HepG2 (cell line): ENCODE measurements around the gene ACSBG1. TPM values are rescaled to one million over a fixed set of nuclear protein-coding genes. Genes with fewer than 3 reads are reported as not detected.

Source experiments
- ATAC-seq: fragments of 200-7000 bp; cut with Tn5 transposase; 3 replicates; pipeline ENCODE4 v1.9.1; 2020; ENCODE audit warnings: mild to moderate bottlenecking, moderate library complexity
- BruUV-seq: library from RNA; stranded (reverse); fragments of 400-500 nt; replicated peaks from 2 replicates; lab custom pipeline; 2021; lab: Mats Ljungman, UMichigan
- CTCF ChIA-PET: fragments of 300-600 bp; formaldehyde crosslinking; extraction: SDS; loops from one replicate; lab custom pipeline; 2021; ENCODE audit warnings: low total read pairs, inconsistent platforms, low intra/inter-chr PET ratio; lab: Yijun Ruan, JAX
- POLR2A ChIA-PET: fragments of 350-600 bp; sonication (Branson Sonifier 250); formaldehyde crosslinking; loops from one replicate; lab custom pipeline; 2020; ENCODE audit warnings: antibody characterized with exemption, inconsistent platforms; lab: Yijun Ruan, JAX
- DNase-seq: peaks from one replicate; pipeline ENCODE4 v3.0.0-alpha.2; 2015; ENCODE audit warnings: low spot score
- FAIRE-seq: peaks from 3 replicates; lab custom pipeline; 2011; peaks lifted over from hg19 to GRCh38; lab: Jason Lieb, UNC
- H2AFZ ChIP-seq: one replicate; pipeline ENCODE4 v1.6.1; 2011; ENCODE audit warnings: low read length, inconsistent platforms
- H3K27ac ChIP-seq: fragments of 300-600 bp; 3 replicates; pipeline ENCODE4 v1.8.0; 2011; ENCODE audit warnings: mixed run types, mild to moderate bottlenecking, mixed read lengths, low read length, inconsistent platforms; ENCODE audit not compliant: insufficient read depth; ENCODE audit errors: extremely low read length
- H3K27me3 ChIP-seq, 2 experiments: fragments of 200-600 bp in 1 of 2; 2 replicates in 1 of 2; 3 replicates in 1 of 2; pipeline versions ENCODE4 v1.6.0 to v1.8.0; 2011; ENCODE audit warnings: low read length in 2 of 2, mild to moderate bottlenecking in 2 of 2, moderate library complexity in 2 of 2, inconsistent platforms in 1 of 2; ENCODE audit not compliant: insufficient read depth in 2 of 2, control insufficient read depth in 1 of 2
- H3K36me3 ChIP-seq, 2 experiments: fragments of 200-600 bp in 1 of 2; replicated peaks in 1 of 2; 2 replicates in 1 of 2; 3 replicates in 1 of 2; pipeline versions ENCODE4 v1.5.1 to v1.8.0; 2011; ENCODE audit warnings: low read length in 2 of 2, inconsistent platforms in 1 of 2; ENCODE audit not compliant: insufficient read depth in 2 of 2, control insufficient read depth in 1 of 2
- H3K4me1 ChIP-seq: 2 replicates; pipeline ENCODE4 v1.5.1; 2012; ENCODE audit warnings: low read length, inconsistent platforms; ENCODE audit not compliant: insufficient read depth
- H3K4me2 ChIP-seq: 2 replicates; pipeline ENCODE4 v1.6.0; 2011; ENCODE audit warnings: low read depth, low read length, inconsistent platforms
- H3K4me3 ChIP-seq, 3 experiments: fragments of 200-600 bp in 1 of 3; sonication (generic), shearing (Covaris generic) in 1 of 3; replicated peaks in 1 of 3; 2 replicates each; pipeline ENCODE4 v1.5.1; 2011 to 2016; ENCODE audit warnings: low read length in 3 of 3, inconsistent platforms in 2 of 3, low read depth in 2 of 3, mild to moderate bottlenecking in 2 of 3, control low read depth in 1 of 3, mixed read lengths in 1 of 3; ENCODE audit not compliant: insufficient read depth in 1 of 3
- H3K79me2 ChIP-seq: one replicate; pipeline ENCODE4 v1.6.1; 2011; ENCODE audit warnings: low read length, inconsistent platforms; ENCODE audit not compliant: insufficient read depth
- H3K9ac ChIP-seq: 2 replicates; pipeline ENCODE4 v1.6.0; 2011; ENCODE audit warnings: mild to moderate bottlenecking, low read depth, low read length, inconsistent platforms; ENCODE audit not compliant: insufficient read depth
- H3K9me3 ChIP-seq: 2 replicates; pipeline ENCODE4 v1.5.1; 2012; ENCODE audit warnings: mild to moderate bottlenecking, low read length
- H4K20me1 ChIP-seq: 2 replicates; pipeline ENCODE4 v1.6.0; 2011; ENCODE audit warnings: inconsistent platforms, mild to moderate bottlenecking, low read length, moderate library complexity; ENCODE audit not compliant: insufficient read depth
- MAFF ChIP-seq: IDR thresholded peaks from 2 replicates; pipeline ENCODE4 v1.6.1; 2011; ENCODE audit warnings: low read depth, low read length, improper control_type of control experiment
- MAFK ChIP-seq, 2 experiments: IDR thresholded peaks in 1 of 2; conservative IDR thresholded peaks in 1 of 2; 2 replicates each; pipeline ENCODE4 v1.6.1; 2011; ENCODE audit warnings: improper control_type of control experiment in 2 of 2, low read length in 2 of 2
- PHB2 ChIP-seq: fragments of 450-650 bp; IDR thresholded peaks from 2 replicates; pipeline ENCODE4 v1.6.1; 2018; ENCODE audit not compliant: partially characterized antibody
- REL ChIP-seq: sonication (generic); formaldehyde crosslinking; conservative IDR thresholded peaks from 2 replicates; pipeline ENCODE4 v1.8.0; 2022; ENCODE audit warnings: mild to moderate bottlenecking, missing genetic modification reagents, moderate library complexity
- ZNF292 ChIP-seq: sonication (generic); formaldehyde crosslinking; IDR thresholded peaks from 2 replicates; pipeline ENCODE4 v1.8.1; 2022; ENCODE audit warnings: mild to moderate bottlenecking, low read depth, missing genetic modification reagents, borderline replicate concordance
- ZNF326 ChIP-seq: sonication (generic); formaldehyde crosslinking; IDR thresholded peaks from 2 replicates; pipeline ENCODE4 v1.4.0; 2020; ENCODE audit warnings: missing genetic modification reagents, borderline replicate concordance
- ZNF709 ChIP-seq: sonication (generic); formaldehyde crosslinking; IDR thresholded peaks from 2 replicates; pipeline ENCODE4 v1.5.0; 2020; ENCODE audit warnings: mild to moderate bottlenecking, missing genetic modification reagents
- WGBS: methylation state at CpG from one replicate; pipeline ENCODE4 v1.1.6; 2017; ENCODE audit warnings: low lambda C conversion rate; 5-methylcytosine and 5-hydroxymethylcytosine counted together
- in situ Hi-C: cut with HindIII; loops from 2 replicates; pipeline ENCODE4 v1.10.0; 2017; ENCODE audit warnings: low pct_unique_long_range_greater_than_20kb; ENCODE audit not compliant: extremely low pct_ligation_motif_present
- intact Hi-C: fragments of 100-400 bp; cut with micrococcal nuclease; formaldehyde crosslinking; loops from one replicate; pipeline ENCODE4 v1.10.0; 2022; ENCODE audit not compliant: unreplicated experiment
- polyA plus RNA-seq, 8 experiments: library from polyadenylated mRNA; depleted of rRNA in 3 of 8; stranded (reverse) in 7 of 8; unstranded in 1 of 8; fragments of >200 nt; fragmentation: Illumina TruSeq in 4 of 8; extraction: Trizol in 4 of 8; gene quantifications; 2 replicates each; pipeline versions ENCODE4 v1.2.1 to v1.2.3, GENCODE V29; 2011 to 2016; ENCODE audit warnings: low read depth in 4 of 8, missing spikeins in 1 of 8, mixed read lengths in 1 of 8; ENCODE audit not compliant: insufficient read depth in 1 of 8
- total RNA-seq, 5 experiments: library from RNA; depleted of rRNA; stranded (reverse); fragments of >200 nt; fragmentation: Illumina TruSeq; extraction: Trizol; gene quantifications; 2 replicates each; pipeline ENCODE4 v1.2.3, GENCODE V29; 2016; ENCODE audit warnings: low read depth in 1 of 5

ACSBG1 gene
- total and polyA plus RNA-seq, 2 of the 13 experiments (the other 11 are each of a cell fraction or from before 2014, with no cell fraction given), result 0.35 to 0.81 TPM

GRCh38 chr15:78167227-78167888 lies 67.0 kb downstream of the ACSBG1 start:
- TF ChIP-seq PHB2, result no peak
- TF ChIP-seq ZNF709 (CRISPR knock-in tag), result no peak
- no peak for TF ChIP-seq ZNF292 (CRISPR knock-in tag)
- Histone ChIP-seq H3K4me1 (no peaks in the 10 kb centered on the region), H3K79me2 (no peaks in the 10 kb centered on the region), H3K36me3 (peaks cover 6 to 59% of the 10 kb centered on the region in 2 experiments; a peak in 4 of 5 replicates), H3K9me3 (no peaks in the 10 kb centered on the region), H4K20me1 (no peaks in the 10 kb centered on the region), H3K9ac (no peak overlapping the region), H3K4me2 (no peak overlapping the region), H2AFZ (no peak overlapping the region), H3K27me3 (no peaks in the 10 kb centered on the region), H3K27ac (no peak overlapping the region), H3K4me3 (no peak overlapping the region)
- ChIA-PET CTCF (no interaction called here), POLR2A (no interaction called here)
- no peak for FAIRE-seq
- no peak for ATAC-seq
- intact Hi-C loops (no loop called here), in situ Hi-C loops (no loop called here)
- no TSS peak for BruUV-seq
- 95% methylated on average over 10 of the region's 10 CpGs for WGBS
- no peak for DNase-seq

- Histone ChIP-seq H3K4me1 (no peaks in the 10 kb centered on the region), H4K20me1 (no peaks in the 10 kb centered on the region), H3K27ac (no peak overlapping the region), H3K4me2 (no peak overlapping the region), H2AFZ (no peak overlapping the region), H3K9ac (no peak overlapping the region), H3K79me2 (no peaks in the 10 kb centered on the region), H3K4me3 (no peak overlapping the region), H3K27me3 (no peaks in the 10 kb centered on the region), H3K9me3 (no peaks in the 10 kb centered on the region), H3K36me3 (peaks cover 10 to 65% of the 10 kb centered on the region in 2 experiments; a peak in 4 of 5 replicates)
- 94% methylated on average over 2 of the region's 2 CpGs for WGBS
- TF ChIP-seq REL (CRISPR knock-in tag) (no peak), ZNF326 (CRISPR knock-in tag) (no peak), MAFK (conservative IDR thresholded peaks at IDR 0.05 in 1 of 2, IDR thresholded peaks at IDR 0.05 in 1 of 2; ENCODE audit: low read length in 2 of 2) (peak in 1 of 2 experiments; percentile 61; a peak in 2 of 4 replicates), MAFF (peak; percentile 32; the same call in 1 of the 2 replicates)
- DNase-seq, result no peak
- no peak for ATAC-seq
- POLR2A ChIA-PET, result no interaction called here
- FAIRE-seq, result no peak
- in situ Hi-C loops (no loop called here), intact Hi-C loops (no loop called here)
- CTCF ChIA-PET, result no interaction called here
- no TSS peak for BruUV-seq
Observed at GRCh38 chr15:78164010-78164409, 70.4 kb downstream of the ACSBG1 start.
